Colonic mucosa (tissue), 4 donors: ENCODE results near the gene RABGAP1L. TPM values are rescaled to one million over a fixed set of nuclear protein-coding genes. Genes with fewer than 3 reads are reported as not detected.
"Not testable (repeated sequence)": the region's sequence is repeated elsewhere in the genome, so short reads cannot be mapped to it uniquely, and the experiment has no call there.

ENCODE experiments used
- DNase-seq: peaks from one replicate; pipeline ENCODE4 v3.0.0-alpha.2; 2020
- H3K27ac ChIP-seq: fragments of 200-600 bp; one replicate; pipeline ENCODE4 v1.8.0; 2021
- H3K27me3 ChIP-seq: fragments of 200-600 bp; one replicate; pipeline ENCODE4 v1.8.0; 2021
- H3K36me3 ChIP-seq: fragments of 200-600 bp; one replicate; pipeline ENCODE4 v1.8.0; 2021
- H3K4me1 ChIP-seq: fragments of 200-600 bp; one replicate; pipeline ENCODE4 v1.8.0; 2021; ENCODE audit warnings: mild to moderate bottlenecking
- H3K4me3 ChIP-seq: fragments of 200-600 bp; one replicate; pipeline ENCODE4 v1.8.0; 2021
- H3K9ac ChIP-seq, 2 donors: one replicate each; pipeline ENCODE4 v1.7.0; 2013; ENCODE audit warnings: control low read depth in 2 of 2, low read depth in 2 of 2, low read length in 2 of 2
- H3K9me3 ChIP-seq: fragments of 200-600 bp; one replicate; pipeline ENCODE4 v1.8.0; 2021
- intact Hi-C: fragments of 100-400 bp; cut with DNase I; formaldehyde crosslinking; loops from one replicate; pipeline ENCODE4 v1.14.1; 2022
- total RNA-seq, 2 donors: library from RNA; stranded (reverse); fragmentation: NEBNext Ultra II Directional in 1 of 2; extraction: Animal tissue kit (Norgen Biotek cat#: 25700) in 1 of 2; gene quantifications; one replicate each; pipeline ENCODE4 v1.2.1, GENCODE V29; 2021
- TF ChIP-seq, protein P1 (sequence below): fragments of 200-600 bp; IDR thresholded peaks from one replicate; pipeline ENCODE4 v1.8.0; 2022; ENCODE audit warnings: antibody characterized with exemption, mild to moderate bottlenecking
- donor health status: healthy.
- donor health status: DM: no; HTN: no; CAD: no.
- donor health status: DM: no; HTN: no; CAD: no.

RABGAP1L gene
- total RNA-seq, 2 donors from 2014 or later = 50.3 to 87.0 TPM

DNA sequence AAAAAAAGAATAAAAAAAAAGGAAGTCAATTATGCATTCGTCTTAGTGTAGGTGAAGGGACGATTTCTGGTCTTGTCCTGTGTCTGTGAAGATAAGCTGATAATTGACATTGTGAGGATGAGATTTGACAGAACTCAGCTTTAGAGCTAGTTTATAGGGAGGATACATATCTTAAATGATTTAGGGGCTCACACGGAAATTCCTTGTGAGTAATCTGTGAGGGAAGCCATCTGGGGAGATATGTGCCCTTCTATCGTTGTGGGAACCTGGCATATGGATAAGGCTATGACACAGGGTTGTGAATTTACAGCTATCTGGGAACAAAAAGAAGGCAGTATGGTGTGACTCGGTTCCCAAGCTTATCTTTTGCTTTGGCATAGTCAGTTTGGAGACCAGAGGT, 71.1 kb downstream of the RABGAP1L start:
- no peak overlapping the region for H3K9ac ChIP-seq
- H3K4me1 ChIP-seq = no peaks in the 10 kb centered on the region
- H3K4me3 ChIP-seq = no peak overlapping the region
- H3K27ac ChIP-seq = no peak overlapping the region
- H3K9me3 ChIP-seq = no peaks in the 10 kb centered on the region
- intact Hi-C loops = no loop called here
- TF ChIP-seq, protein P1, sequence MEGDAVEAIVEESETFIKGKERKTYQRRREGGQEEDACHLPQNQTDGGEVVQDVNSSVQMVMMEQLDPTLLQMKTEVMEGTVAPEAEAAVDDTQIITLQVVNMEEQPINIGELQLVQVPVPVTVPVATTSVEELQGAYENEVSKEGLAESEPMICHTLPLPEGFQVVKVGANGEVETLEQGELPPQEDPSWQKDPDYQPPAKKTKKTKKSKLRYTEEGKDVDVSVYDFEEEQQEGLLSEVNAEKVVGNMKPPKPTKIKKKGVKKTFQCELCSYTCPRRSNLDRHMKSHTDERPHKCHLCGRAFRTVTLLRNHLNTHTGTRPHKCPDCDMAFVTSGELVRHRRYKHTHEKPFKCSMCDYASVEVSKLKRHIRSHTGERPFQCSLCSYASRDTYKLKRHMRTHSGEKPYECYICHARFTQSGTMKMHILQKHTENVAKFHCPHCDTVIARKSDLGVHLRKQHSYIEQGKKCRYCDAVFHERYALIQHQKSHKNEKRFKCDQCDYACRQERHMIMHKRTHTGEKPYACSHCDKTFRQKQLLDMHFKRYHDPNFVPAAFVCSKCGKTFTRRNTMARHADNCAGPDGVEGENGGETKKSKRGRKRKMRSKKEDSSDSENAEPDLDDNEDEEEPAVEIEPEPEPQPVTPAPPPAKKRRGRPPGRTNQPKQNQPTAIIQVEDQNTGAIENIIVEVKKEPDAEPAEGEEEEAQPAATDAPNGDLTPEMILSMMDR = no peak
- no peak for DNase-seq
- no peaks in the 10 kb centered on the region for H3K27me3 ChIP-seq
- H3K36me3 ChIP-seq = no peaks in the 10 kb centered on the region

DNA sequence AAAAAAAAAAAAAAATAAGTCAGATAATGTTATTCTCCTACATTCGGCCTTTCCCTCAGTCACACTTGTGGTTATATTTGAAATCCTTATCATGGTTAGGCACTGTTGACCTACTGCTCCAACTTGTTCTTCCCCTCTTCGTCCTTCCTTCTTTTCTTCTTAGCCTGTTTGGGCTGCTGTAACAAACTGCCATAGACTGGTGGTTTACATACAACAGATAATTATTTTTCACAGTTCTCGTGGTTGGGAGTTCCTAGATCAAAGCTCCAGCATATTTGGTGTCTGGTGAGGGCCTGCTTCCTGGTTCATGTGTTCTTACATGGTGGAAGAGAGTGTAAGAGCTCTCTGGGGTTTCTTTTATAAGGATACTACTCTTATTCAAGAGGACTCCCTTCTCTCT, 73.4 kb downstream of the RABGAP1L start:
- no peak overlapping the region for H3K27ac ChIP-seq
- no peaks in the 10 kb centered on the region for H3K4me1 ChIP-seq
- TF ChIP-seq, protein P1 = no peak
- H3K9me3 ChIP-seq = no peaks in the 10 kb centered on the region
- no peak for DNase-seq
- H3K9ac ChIP-seq = no peak overlapping the region
- intact Hi-C loops = no loop called here
- H3K4me3 ChIP-seq = no peak overlapping the region
- no peaks in the 10 kb centered on the region for H3K36me3 ChIP-seq
- no peaks in the 10 kb centered on the region for H3K27me3 ChIP-seq

DNA sequence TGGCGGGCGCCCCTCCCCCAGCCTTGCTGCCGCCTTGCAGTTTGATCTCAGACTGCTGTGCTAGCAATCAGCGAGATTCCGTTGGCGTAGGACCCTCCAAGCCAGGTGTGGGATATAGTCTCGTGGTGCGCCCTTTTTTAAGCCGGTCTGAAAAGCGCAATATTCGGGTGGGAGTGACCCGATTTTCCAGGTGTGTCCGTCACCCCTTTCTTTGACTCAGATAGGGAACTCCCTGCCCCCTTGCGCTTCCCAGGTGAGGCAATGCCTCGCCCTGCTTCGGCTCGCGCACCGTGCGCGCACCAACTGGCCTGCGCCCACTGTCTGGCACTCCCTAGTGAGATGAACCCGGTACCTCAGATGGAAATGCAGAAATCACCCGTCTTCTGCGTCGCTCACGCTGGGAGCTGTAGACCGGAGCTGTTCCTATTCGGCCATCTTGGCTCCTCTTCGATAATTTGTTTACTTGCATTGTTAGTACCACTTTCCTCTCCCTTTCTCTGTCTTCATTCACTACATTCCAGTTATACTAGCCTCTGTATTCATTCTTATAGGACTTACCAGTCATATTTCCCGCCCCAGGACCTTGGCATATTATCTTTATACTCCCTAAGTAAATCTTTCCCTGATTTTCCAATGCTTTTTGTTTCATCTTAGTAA, 79.7 kb downstream of the RABGAP1L start:
- H3K27me3 ChIP-seq, H3K36me3 ChIP-seq, intact Hi-C loops, H3K9me3 ChIP-seq, H3K4me1 ChIP-seq, H3K9ac ChIP-seq, H3K4me3 ChIP-seq, H3K27ac ChIP-seq: not testable (repeated sequence)
- peak; percentile 29 for DNase-seq

DNA sequence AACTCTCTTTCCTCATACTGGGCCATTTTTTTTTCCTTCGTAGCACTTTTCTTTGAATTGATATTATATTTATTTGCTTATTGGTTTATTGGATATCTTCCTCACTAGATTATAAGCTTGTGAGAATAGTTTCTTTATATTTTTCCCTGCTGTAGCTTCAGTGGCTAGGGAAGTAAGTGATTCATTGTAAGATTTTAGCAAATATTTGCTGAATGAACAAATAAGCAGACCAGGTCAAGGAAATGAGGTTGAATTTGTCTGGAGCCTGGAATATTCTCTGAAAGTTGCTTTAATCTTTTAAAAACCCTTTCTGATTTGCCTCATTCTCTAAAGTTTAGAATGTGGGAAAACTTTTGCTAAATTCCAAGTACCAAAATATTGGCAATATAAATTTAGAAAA, 80.2 kb downstream of the RABGAP1L start:
- Histone ChIP-seq H3K9me3 (no peaks in the 10 kb centered on the region), H3K36me3 (no peaks in the 10 kb centered on the region), H3K9ac (no peak overlapping the region), H3K27me3 (no peaks in the 10 kb centered on the region), H3K27ac (no peak overlapping the region), H3K4me1 (no peaks in the 10 kb centered on the region), H3K4me3 (no peak overlapping the region)
- TF ChIP-seq, protein P1 = no peak
- intact Hi-C loops = no loop called here
- DNase-seq = no peak

DNA sequence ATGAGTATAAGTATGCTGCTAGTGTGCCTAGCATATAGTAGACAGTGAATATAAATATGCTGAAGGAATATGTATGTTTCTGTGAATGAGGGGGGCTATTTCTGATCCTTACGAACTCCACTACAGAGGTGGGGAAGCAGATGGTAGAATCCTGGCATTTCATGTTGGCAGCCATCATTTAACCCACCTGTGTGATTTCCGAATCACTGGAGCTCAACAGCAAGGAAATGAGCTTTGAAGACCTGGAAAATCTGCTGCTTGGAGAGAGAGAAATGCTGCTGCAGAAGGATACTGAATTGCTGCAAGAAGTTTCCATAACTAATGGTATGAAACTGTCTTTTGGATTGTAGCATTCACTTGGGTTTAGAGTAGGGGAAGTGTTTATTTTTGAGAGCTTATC, 83.5 kb downstream of the RABGAP1L start:
- DNase-seq = no peak
- no peaks in the 10 kb centered on the region for H3K9me3 ChIP-seq

DNA sequence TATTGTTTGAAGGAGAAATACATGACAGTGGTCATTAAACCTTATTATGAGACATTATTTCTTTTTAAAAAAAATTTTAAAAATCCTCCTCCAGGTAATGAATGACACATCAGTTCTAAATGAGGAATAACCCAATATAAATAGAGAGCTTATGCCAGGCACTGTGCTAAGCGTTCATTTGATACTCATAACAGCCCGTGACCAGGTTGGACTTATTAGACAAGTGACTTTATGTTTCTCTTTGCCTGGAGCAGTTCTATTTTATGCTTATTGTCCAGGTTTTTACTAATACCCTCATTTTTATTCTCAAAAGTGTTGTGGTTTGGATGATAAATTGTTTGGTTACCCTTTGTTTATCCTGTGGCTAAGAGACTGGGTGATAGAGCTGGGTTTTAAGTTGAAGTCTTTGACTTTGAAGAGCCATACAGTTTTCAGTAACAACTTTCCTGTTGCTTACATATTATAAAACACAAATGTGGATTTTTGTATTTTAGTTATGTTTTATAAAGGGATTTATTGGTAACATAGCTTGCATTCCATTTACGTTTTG, 84.2 kb downstream of the RABGAP1L start:
- H3K9ac ChIP-seq = no peak overlapping the region
- TF ChIP-seq, protein P1 = no peak
- no peaks in the 10 kb centered on the region for H3K36me3 ChIP-seq

More for the DNA sequence above, 83.5 kb downstream of the RABGAP1L start:
- intact Hi-C loops = no loop called here
- TF ChIP-seq, protein P1 = no peak
- Histone ChIP-seq H3K4me3 (no peak overlapping the region), H3K27ac (no peak overlapping the region), H3K27me3 (no peaks in the 10 kb centered on the region), H3K4me1 (no peaks in the 10 kb centered on the region), H3K9ac (no peak overlapping the region), H3K36me3 (no peaks in the 10 kb centered on the region)

More for the DNA sequence above, 84.2 kb downstream of the RABGAP1L start:
- intact Hi-C loops = no loop called here
- Histone ChIP-seq H3K27me3 (no peaks in the 10 kb centered on the region), H3K4me1 (no peaks in the 10 kb centered on the region), H3K4me3 (no peak overlapping the region), H3K9me3 (no peaks in the 10 kb centered on the region), H3K27ac (no peak overlapping the region)
- no peak for DNase-seq
